Stimulated activated memory B cell treated with anti-CD40 and anti-IgM and Interleukin-4, amounts not matched to agents 10 μg/mL and 1 μg/mL and 100 μg/mL, for 72 hours (primary cell): ENCODE results near the gene SMIM29.
"Not testable (repeated sequence)": the region's sequence is repeated elsewhere in the genome, so short reads cannot be mapped to it uniquely, and the experiment has no call there.

Experiments
- ATAC-seq: fragments of 150-1000 bp; cut with Tn5 transposase; 2 replicates; pipeline ENCODE4 v1.10.0; 2021
- H3K27ac Mint-ChIP-seq: one replicate; pipeline ENCODE4 v1.8.0; 2022; ENCODE audit warnings: mild to moderate bottlenecking, mixed read lengths
- H3K27me3 Mint-ChIP-seq: one replicate; pipeline ENCODE4 v1.8.0; 2022; ENCODE audit warnings: mixed read lengths
- H3K36me3 Mint-ChIP-seq: one replicate; pipeline ENCODE4 v1.8.0; 2022; ENCODE audit warnings: mixed read lengths
- H3K4me1 Mint-ChIP-seq: one replicate; pipeline ENCODE4 v1.8.0; 2022; ENCODE audit warnings: mixed read lengths
- H3K4me3 Mint-ChIP-seq: one replicate; pipeline ENCODE4 v1.8.0; 2022; ENCODE audit warnings: mild to moderate bottlenecking, moderate library complexity, mixed read lengths
- H3K9me3 Mint-ChIP-seq: one replicate; pipeline ENCODE4 v1.8.0; 2022; ENCODE audit warnings: mixed read lengths

Gene SMIM29

DNA sequence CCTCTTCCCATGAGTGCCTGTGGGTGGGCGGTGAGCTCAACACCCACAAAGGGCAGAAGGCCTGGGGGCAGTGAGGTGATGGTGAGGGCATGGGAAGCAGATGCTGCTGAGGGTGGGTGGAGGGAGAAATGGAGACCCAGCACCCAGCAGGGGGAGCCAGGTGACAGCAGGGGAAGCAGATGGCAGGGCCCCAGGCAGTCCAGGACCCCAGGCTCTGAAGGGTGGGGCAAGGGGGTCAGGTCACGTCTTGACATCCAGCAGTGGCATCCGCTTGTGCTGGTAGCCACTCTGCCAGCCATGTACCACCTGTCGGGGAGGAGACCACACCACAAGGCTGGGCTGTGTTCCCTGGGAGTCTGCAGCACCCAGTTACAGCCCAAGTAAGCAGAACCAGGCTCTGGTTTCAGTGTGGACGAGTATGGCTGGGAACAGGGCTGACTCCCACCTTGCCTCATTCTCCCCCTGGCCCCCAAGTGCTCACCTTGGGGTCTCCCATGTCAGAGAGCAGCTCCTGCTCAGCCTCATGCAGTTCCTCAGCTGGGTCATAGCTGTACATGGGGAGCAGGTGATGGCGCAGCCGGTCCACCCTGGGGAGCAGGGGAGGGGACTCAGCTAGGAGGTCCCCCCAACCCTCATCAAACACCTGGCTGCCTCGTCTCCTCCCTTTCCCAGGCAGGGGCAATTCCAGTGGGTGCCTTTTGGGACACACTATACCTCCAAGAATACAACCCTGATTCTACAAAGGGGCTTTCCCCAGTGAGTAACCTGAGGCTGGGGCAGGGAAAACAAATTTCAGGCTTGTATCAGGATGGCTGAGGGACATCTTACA, 2.0 kb downstream of the SMIM29 start:
- Mint-ChIP-seq H3K4me1 (peaks cover 68% of the 10 kb centered on the region), H3K27me3 (no peaks in the 10 kb centered on the region), H3K36me3 (peaks cover 18% of the 10 kb centered on the region), H3K4me3 (peak overlapping the region; percentile 41), H3K27ac (peak overlapping the region; percentile 95), H3K9me3 (no peaks in the 10 kb centered on the region)
- no peak for ATAC-seq

DNA sequence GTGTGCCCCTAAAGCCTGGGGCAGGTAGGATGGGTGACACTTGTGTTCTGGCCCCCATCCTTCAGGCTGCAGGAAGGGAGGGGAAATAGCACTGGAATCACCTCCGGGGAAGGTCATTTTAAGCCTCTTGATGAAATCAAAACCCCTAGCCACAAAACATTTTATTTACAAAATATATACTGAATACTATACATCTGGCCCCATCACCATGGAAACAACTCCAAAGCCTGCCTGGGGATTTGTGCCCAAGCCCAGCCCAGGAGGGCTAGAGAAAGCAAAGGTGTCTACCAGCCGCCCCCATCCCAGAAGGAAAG, 2.6 kb downstream of the SMIM29 start:
- Mint-ChIP-seq H3K9me3 (no peaks in the 10 kb centered on the region), H3K27ac (peak overlapping the region; percentile 95), H3K36me3 (peaks cover 23% of the 10 kb centered on the region), H3K27me3 (no peaks in the 10 kb centered on the region), H3K4me3 (no peak overlapping the region), H3K4me1 (peaks cover 74% of the 10 kb centered on the region)
- ATAC-seq: no peak

DNA sequence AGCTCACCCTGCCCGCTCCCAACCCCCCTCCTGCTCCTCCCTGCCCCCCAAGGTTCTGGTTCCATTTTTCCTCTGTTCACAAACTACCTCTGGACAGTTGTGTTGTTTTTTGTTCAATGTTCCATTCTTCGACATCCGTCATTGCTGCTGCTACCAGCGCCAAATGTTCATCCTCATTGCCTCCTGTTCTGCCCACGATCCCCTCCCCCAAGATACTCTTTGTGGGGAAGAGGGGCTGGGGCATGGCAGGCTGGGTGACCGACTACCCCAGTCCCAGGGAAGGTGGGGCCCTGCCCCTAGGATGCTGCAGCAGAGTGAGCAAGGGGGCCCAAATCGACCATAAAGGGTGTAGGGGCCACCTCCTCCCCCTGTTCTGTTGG, 3.1 kb downstream of the SMIM29 start:
- not testable (repeated sequence) for H3K4me3 Mint-ChIP-seq, H3K9me3 Mint-ChIP-seq, H3K27me3 Mint-ChIP-seq, ATAC-seq
- peaks cover 77% of the 10 kb centered on the region for H3K4me1 Mint-ChIP-seq
- peaks cover 28% of the 10 kb centered on the region for H3K36me3 Mint-ChIP-seq
- H3K27ac Mint-ChIP-seq: peak overlapping the region; percentile 95

DNA sequence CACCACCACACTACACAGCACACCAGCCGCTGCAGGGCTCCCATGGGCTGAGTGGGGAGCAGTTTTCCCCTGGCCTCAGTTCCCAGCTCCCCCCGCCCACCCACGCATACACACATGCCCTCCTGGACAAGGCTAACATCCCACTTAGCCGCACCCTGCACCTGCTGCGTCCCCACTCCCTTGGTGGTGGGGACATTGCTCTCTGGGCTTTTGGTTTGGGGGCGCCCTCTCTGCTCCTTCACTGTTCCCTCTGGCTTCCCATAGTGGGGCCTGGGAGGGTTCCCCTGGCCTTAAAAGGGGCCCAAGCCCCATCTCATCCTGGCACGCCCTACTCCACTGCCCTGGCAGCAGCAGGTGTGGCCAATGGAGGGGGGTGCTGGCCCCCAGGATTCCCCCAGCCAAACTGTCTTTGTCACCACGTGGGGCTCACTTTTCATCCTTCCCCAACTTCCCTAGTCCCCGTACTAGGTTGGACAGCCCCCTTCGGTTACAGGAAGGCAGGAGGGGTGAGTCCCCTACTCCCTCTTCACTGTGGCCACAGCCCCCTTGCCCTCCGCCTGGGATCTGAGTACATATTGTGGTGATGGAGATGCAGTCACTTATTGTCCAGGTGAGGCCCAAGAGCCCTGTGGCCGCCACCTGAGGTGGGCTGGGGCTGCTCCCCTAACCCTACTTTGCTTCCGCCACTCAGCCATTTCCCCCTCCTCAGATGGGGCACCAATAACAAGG, 3.6 kb downstream of the SMIM29 start:
- peaks cover 81% of the 10 kb centered on the region for H3K4me1 Mint-ChIP-seq
- peaks cover 33% of the 10 kb centered on the region for H3K36me3 Mint-ChIP-seq
- peak overlapping the region; percentile 95 for H3K27ac Mint-ChIP-seq
- H3K9me3 Mint-ChIP-seq, H3K4me3 Mint-ChIP-seq, H3K27me3 Mint-ChIP-seq, ATAC-seq: not testable (repeated sequence)

DNA sequence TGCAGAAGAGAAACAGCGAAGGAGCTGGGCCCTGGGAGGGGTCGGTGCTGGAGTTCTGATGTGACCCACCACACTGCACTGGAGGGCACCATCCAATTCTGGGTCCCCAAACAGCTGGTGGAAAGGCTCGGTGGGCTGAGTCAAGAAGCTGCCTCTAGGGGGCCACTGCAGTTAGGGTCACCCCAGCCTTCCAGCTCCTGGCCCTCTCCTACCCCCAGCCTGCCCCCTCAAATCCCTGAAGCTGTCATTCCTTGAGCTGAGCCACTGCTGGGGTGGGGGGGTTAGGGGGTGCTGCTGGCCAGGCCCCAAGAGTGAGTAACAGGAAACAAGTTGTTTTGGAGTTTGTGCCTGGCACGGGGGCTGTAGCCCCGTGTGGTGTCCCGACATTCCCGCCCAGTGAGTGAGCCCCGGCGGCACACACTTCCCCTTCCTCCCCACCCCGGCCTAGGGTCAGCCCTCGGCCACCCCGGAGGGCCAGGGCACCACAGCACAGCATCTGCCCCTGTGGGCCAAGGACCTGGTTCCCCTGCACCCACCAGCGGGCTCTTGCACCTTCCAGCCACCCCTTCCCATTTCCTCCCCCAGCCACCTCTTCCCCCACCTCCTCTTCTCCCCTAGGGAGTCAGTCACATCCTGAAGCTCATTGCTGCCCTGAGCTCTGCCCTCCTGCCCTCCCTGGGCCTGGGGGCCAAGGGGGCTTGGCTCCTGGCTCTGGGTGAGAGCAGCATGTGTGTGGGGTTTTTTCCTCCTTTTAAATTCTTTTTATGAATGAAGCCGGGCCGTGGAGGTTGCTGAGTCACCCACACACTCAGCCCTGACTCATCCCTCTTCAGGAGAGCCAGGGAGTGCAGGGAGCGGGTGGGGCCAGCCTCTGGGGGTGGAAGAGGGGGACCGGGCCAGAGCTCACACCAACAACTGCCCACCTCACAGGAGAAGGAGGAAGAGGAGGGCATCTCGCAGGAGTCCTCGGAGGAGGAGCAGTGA, 4.6 kb downstream of the SMIM29 start:
- Mint-ChIP-seq H3K9me3 (no peaks in the 10 kb centered on the region), H3K27me3 (no peaks in the 10 kb centered on the region), H3K4me1 (peaks cover 91% of the 10 kb centered on the region), H3K4me3 (no peak overlapping the region), H3K36me3 (peaks cover 35% of the 10 kb centered on the region), H3K27ac (peak overlapping the region; percentile 95)
- no peak for ATAC-seq

DNA sequence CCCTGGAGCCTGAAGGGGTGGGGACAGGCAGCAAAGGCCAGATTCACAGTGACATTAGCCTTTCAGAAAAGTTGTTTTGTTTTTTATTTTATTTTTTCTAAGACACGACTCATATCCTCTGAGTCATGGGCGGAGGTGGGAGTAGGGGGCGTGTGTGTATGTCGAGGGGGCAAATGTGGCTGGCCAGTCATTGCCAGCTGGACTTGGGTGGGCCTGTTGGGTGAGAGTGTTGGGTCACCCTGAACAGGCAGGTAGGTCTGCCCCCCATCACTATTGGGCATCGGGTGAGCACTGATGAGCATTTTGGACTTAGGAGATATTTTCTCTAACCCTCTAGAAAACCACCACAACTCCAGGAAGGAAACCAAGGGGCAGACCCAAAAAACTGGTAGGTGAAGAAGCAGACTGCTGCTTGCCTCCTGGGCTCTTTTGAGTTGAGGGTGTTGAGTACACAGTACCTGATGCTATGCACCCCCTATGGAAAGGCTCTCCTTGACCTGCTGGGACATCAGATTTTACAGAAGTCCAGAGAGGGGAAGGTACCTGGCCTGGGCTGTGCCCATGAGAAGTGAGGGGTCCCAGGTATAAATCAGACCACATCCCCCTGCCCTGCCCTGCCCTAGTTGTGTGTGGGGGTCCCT, 5.6 kb downstream of the SMIM29 start:
- Mint-ChIP-seq H3K27me3 (no peaks in the 10 kb centered on the region), H3K36me3 (peaks cover 35% of the 10 kb centered on the region), H3K4me3 (no peak overlapping the region), H3K4me1 (peaks cover 97% of the 10 kb centered on the region), H3K9me3 (no peaks in the 10 kb centered on the region), H3K27ac (peak overlapping the region; percentile 95)
- ATAC-seq: no peak

DNA sequence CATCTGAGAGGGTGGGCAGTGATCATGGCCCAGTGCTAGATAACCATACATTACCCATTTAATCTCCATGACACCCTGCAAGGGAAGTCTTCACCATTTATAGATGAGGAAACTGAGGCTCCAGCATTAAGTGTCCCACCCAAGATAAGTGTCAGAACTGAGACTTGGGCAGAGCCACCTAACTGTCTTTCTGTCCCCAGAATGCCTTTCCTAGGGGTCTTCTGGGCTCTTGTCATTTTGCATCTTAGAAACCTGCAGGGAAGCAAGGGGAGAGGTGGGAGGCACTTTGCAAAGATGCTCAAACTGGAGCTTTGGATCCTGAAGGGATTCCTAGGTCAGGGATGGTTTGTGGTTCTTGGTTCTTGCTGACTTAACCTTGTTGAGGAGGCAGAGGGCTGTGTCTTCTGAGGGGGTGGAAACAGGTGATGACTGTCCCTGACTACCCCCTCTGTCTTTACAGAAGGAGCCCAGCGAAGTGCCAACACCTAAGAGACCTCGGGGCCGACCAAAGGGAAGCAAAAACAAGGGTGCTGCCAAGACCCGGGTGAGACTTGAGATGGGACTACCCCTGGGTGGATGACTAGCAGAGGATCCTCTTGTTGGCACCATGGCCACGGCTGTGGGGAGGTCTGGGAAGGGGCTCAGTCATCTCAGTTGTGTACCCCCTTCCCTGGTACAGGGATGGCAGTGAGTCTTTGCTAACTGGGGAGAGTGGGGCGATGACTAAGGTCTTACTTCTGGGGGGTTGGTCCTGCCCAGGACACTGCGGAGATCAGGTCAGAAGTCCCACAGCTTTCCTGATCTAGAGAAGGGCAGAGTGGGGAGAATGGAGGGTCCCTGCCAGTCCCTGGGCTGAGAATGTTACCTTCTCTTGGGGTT, 6.3 kb downstream of the SMIM29 start:
- H3K4me3 Mint-ChIP-seq: no peak overlapping the region
- H3K27ac Mint-ChIP-seq: peak overlapping the region; percentile 95
- peaks cover 93% of the 10 kb centered on the region for H3K4me1 Mint-ChIP-seq
- H3K27me3 Mint-ChIP-seq: no peaks in the 10 kb centered on the region
- no peaks in the 10 kb centered on the region for H3K9me3 Mint-ChIP-seq
- peaks cover 35% of the 10 kb centered on the region for H3K36me3 Mint-ChIP-seq
- ATAC-seq: no peak

DNA sequence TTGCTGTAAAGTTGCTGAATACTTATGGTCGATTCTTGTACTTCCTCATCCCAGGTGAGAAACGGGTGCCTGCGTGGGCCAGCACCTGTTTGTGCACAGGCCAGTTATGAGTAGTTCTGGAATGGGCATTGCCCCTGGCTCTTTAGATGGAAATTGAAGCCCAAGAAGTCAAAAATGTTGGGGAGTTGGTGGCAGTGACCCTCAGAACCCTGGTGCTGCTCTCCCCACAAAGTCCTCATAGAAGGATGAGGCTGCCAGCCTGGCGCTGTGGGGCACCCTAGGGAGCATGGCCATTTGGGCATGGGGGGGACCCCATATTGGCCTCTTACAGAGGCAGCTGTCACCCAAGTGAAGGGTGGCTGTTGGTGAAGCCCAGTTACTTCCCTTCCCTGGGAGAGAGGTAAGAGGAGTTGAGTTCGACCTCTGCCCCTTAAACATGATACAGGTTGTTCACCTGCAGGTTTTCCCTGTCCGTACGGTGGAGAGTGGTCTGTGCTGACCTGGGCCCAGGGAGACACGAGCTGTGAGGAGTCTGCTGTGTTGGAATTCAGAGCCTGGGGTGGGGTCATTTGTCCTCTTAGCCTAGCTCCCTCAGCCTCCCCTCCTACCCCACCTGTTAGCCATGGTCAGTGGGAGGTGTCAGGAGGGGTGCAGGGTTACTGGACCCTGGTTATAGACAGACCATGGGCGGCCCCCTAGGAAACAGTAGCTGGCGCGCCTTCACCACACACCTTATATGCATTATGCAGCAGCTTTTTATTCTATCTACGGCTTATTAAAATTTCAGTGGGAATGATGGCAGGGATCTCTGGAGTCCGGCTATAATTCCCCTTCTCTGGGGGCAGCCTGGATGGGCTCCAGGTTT, 7.2 kb downstream of the SMIM29 start:
- no peak overlapping the region for H3K4me3 Mint-ChIP-seq
- ATAC-seq: no peak
- H3K27me3 Mint-ChIP-seq: no peaks in the 10 kb centered on the region
- H3K4me1 Mint-ChIP-seq: peaks cover 84% of the 10 kb centered on the region
- no peaks in the 10 kb centered on the region for H3K9me3 Mint-ChIP-seq
- H3K36me3 Mint-ChIP-seq: peaks cover 35% of the 10 kb centered on the region
- H3K27ac Mint-ChIP-seq: peak overlapping the region; percentile 95

DNA sequence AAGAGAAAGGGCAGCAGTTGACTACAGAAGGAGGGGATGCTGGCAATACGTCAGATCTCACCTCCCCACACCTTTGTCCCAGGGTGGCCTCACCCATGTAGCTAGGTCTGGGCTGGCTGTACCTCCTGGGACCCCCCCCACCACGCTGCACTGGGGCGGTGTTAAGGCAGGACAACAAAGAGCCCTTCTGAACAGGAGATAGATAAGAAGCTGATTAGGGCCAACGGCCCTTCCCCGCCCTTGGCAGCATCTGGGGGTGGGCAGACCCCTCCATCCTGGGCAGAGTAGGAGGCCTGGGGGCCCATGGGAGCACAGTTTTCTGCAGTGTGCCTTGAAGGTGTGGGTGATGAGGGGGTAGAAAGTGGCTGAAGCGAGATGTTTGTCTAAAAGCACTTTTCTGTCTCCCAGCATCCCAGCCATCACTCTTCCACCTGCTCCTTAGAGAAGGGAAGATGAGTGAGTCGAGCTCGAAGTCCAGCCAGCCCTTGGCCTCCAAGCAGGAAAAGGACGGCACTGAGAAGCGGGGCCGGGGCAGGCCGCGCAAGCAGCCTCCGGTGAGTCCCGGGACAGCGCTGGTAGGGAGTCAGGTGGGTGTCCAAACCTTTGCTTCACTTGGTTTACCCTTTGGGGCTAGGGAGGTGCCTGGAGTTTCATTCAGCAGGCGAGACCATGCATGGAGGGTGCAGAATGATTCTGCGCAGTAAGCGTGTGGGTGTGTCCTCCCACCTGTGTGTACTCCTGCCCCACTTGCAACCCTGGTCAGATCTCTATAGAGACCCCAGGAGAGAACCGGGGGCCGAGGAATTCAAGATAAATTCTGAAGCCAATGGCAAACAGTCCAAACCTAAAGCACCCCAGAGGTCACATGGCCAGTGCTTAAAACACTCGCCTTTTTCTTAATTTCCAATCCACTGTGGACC, 8.2 kb downstream of the SMIM29 start:
- Mint-ChIP-seq H3K4me3 (peak overlapping the region; percentile 36), H3K9me3 (no peaks in the 10 kb centered on the region), H3K27ac (peak overlapping the region; percentile 95), H3K4me1 (peaks cover 83% of the 10 kb centered on the region), H3K36me3 (peaks cover 32% of the 10 kb centered on the region), H3K27me3 (no peaks in the 10 kb centered on the region)
- no peak for ATAC-seq

DNA sequence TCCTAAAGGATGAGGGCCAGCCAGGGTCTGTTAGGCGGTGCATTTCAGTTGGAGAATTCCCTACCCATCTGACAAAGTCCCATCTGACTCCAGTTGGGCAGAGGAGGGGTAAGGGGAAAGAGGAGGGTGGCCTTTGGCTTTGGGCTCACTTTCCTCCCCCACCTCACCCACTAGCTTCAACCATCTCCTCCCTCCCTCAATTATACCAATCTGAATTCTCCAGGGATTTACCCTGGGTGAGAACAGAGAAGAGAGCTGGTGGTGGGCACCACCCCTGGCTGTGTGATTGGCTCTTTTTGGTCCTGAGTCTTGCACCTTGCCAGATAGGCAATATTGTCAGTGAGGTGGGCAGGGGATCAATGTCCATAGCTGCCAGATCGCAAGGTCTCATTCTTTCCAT, 8.9 kb downstream of the SMIM29 start:
- no peaks in the 10 kb centered on the region for H3K27me3 Mint-ChIP-seq
- peaks cover 25% of the 10 kb centered on the region for H3K36me3 Mint-ChIP-seq
- peaks cover 77% of the 10 kb centered on the region for H3K4me1 Mint-ChIP-seq
- peak overlapping the region; percentile 88 for H3K27ac Mint-ChIP-seq
- H3K4me3 Mint-ChIP-seq: no peak overlapping the region
- ATAC-seq: no peak
- no peaks in the 10 kb centered on the region for H3K9me3 Mint-ChIP-seq

DNA sequence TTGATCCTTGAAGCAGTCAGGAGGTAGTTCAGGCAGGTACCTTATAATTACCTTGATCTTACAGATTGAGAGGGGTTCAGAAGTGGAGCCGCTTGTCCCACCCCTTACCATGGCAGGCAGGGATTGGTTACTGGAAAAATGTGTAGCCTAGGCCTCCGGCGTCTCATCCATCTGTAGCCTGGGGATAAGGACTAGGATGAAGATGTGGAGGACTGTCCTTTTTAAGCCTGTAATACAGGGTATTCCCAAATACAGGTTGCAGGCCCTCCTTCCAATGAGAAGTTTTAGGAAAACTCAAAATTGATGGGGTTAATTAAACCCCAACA, 9.3 kb downstream of the SMIM29 start:
- no peaks in the 10 kb centered on the region for H3K9me3 Mint-ChIP-seq
- H3K4me1 Mint-ChIP-seq: peaks cover 74% of the 10 kb centered on the region
- ATAC-seq: no peak
- H3K27ac Mint-ChIP-seq: peak overlapping the region; percentile 88
- peaks cover 23% of the 10 kb centered on the region for H3K36me3 Mint-ChIP-seq
- peak overlapping the region; percentile 43 for H3K4me3 Mint-ChIP-seq
- no peaks in the 10 kb centered on the region for H3K27me3 Mint-ChIP-seq

DNA sequence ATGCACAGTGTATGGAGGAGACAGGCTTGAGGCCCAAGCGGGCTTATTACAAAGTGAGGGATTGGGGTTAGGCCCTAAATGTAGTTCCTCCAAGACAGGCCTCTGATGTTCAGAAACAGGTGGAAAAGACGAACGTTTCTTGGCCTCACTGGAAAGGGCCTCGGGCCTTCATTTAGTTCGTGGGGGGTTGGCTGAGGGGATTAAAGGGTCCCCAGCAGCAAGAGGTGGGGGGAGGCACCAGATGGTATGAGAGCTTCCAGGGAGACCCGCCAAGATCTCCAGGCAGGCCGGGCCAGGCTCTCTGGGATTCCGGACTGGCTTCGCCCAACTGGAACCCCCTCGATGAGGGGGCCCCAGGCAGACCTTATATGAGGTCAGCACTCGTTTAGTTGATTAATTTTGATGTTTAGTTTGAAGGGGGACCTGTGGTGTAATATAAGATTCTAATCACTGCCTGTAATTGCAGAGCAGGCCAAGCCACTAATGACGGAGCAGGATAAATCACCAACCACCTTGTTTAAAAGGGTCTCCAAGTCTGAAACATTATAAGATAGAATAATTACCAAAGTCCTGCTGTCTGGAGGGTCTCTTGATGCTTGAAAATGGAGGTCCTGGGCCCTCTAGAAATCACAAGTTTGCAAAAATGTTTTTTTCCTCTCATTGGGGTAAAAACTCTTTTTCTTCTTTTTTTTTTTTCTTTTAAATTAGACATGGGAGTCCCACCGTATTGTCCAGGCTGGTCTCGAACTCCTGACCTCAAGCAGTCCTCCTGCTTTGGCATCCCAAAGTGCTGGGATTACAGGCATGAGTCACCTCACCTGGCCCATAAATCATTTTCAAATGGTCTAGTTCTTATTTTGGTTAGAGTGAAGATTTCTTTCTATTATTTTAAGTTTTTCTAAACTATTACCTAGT, 10.0 kb downstream of the SMIM29 start:
- H3K27ac Mint-ChIP-seq: peak overlapping the region; percentile 88
- H3K9me3 Mint-ChIP-seq: no peaks in the 10 kb centered on the region
- peaks cover 23% of the 10 kb centered on the region for H3K36me3 Mint-ChIP-seq
- ATAC-seq: no peak
- H3K27me3 Mint-ChIP-seq: no peaks in the 10 kb centered on the region
- H3K4me3 Mint-ChIP-seq: peak overlapping the region; percentile 80
- H3K4me1 Mint-ChIP-seq: peaks cover 74% of the 10 kb centered on the region
